Glomerular endothelial cell (primary cell): Measurements from ENCODE around the gene KDR. TPM values are rescaled to one million over a fixed set of nuclear protein-coding genes. Genes with fewer than 3 reads are reported as not detected.

Source experiments
- DNase-seq: peaks from one replicate; pipeline ENCODE4 v3.0.0-alpha.2; 2011; ENCODE audit warnings: low read depth, low spot score; ENCODE audit errors: extremely low read depth
- total RNA-seq: library from RNA; depleted of rRNA; stranded (reverse); fragments of >200 nt; gene quantifications from 2 replicates; pipeline ENCODE4 v1.2.3, GENCODE V29; 2015

Gene KDR
- total RNA-seq, result 337 and 496 TPM in 2 replicates

DNA sequence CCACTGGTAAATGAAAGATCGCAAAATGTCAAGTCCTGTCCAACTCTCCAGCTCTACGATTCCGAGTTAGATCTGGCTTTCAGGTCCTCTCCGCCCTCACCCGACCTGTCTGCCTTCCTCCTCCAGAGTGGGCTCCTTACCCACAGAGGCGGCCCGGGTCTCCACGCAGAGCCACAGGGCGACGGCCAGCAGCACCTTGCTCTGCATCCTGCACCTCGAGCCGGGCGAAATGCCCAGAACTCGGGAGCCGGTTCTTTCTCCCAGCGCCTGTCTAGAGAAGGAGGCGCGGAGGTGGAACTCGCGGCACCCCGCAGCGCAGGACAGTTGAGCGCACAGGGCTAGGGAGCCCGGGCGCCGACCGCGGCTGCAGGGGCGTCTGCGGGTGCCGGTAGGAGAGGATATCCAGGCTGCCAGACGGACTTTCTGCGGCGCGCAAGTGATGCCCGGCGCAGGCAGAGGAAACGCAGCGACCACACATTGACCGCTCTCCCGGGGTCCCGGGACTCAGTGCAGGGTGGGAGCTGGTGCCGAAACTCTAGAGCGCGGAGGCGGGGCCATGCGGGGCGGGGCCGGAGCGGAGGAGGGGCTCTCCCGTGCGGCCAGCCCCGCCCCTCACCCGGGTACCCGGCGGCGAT, at the start of gene KDR:
Gene KDR (minus strand): TSS at position 509 of the 635 bp plus-strand sequence. CDS start 302 bp downstream, at position 207.
- DNase-seq, result no peak

DNA sequence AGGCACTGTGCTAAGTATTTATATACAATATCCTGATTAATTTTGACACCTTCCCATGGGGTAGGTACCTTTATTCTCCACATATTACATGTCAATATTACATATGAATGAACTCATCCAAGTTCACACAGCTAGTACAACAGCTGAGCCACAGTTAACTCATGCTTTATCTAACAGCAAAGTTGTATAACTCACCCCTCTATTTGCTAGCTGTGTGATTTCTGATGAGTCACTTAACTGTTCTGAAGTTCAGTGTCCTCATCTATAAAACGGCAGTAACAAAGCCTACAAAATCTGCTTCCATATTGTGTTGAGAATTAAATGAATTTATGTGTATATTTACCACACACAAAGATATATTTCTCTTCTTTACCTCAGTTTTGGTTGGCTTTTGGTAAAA, 48.2 kb upstream of the KDR start:
- DNase-seq, result no peak

DNA sequence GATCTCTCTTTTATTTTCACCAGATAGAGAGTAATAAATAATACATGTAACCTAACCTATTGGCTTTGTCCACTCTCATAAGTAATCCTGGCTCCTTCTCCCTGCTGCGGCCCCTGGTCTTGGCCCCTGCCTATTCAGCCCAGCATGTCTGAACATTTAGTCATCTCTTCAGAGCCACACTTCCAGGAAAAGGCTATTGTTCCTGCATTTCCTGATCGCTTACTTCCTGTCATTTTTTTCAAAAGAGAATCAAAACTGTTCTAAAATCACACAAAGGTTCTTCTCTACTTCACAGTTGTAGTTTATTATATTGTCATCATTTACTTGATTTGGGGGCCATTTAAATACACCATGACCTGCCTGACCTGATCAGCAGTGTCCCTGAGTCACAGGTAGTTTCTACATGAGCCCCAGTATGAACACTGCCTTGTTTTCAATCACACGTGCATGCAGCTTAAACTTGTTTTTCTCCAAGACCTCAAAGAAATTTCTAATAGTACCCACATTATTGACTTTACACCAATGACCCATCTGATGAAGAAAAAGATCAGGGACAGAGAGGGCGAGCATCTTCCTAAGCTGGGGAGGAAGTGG, 47.4 kb upstream of the KDR start:
- no peak for DNase-seq

DNA sequence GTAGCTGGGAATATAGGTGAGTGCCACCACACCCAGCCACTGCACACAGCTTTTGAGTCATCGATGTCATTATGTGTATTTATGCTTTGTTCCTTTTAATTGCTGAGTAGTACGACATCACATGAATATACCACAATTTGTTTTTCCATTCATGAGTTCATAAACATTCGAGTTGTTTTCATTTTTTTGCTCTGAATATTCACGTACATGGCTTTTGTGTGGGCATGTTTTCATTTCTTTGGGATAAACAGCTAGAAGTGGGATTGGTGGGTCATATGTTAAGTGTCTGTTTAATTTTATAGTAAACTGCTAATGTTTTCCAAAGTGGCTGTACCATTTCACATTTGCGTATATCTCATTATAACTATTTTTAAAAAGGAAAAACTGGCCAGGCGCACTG, 45.1 kb upstream of the KDR start:
- DNase-seq, result no peak

DNA sequence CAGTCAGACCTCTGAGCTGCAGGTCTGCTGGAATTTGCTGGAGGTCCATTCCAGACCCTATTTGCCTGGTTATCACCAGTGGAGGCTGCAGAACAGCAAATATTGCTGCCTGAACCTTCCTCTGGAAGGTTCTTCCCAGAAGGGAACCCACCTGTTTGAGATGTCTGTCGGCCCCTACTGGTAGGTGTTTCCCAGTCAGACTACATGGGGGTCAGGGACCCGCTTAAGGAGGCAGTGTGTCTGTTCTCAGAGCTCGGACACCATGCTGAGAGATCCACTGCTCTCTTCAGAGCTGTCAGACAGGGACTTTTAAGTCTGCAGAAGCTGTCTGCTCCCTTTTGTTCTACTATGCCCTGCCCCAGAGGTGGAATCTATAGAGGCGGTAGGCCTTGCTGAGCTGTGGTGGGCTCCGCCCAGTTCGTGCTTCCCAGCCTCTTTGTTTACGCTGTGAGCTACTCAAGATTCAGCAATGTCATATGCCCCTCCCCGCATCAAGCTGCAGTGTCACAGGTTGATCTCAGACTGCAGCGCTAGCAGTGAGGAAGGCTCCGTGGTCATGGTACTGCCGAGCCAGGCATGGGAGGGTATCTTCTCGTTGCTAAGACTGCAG, 44.1 kb upstream of the KDR start:
- no peak for DNase-seq

DNA sequence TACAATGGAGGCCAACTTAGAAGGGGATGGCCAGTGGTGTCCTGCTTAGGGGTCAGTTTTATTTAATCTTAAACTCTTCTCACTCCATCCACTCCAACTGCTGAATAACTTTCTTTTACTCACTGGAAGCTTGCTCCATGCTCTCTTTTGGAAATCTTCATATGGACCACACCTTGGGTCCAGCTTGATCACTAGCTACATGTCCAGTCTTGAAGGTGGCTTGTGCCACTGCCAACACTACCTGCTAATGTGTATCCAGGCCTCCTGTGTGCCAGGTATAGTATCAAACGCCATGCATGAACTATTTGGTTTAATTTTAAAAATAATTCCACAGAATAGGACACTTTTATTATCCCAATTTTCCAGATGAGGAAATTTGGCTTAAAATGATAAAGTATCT, 37.0 kb upstream of the KDR start:
- no peak for DNase-seq

DNA sequence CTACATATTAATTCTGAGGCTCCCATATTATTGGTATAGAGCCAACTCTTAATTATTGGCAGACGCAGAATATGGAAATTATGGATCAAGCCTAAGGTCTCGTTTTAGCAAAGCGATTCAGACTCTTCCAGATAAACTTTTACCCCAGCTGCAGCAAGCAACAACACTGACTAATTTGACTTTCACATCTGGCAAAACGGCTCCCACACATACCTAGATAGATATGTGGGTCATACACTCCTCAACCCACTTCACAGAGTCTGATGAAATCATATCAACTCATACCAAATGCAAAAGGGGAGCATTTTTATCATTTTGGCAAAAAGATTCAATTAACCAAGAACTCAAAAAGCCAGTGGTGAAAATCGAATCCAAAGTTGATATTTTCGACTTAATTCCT, 36.3 kb upstream of the KDR start:
- no peak for DNase-seq

DNA sequence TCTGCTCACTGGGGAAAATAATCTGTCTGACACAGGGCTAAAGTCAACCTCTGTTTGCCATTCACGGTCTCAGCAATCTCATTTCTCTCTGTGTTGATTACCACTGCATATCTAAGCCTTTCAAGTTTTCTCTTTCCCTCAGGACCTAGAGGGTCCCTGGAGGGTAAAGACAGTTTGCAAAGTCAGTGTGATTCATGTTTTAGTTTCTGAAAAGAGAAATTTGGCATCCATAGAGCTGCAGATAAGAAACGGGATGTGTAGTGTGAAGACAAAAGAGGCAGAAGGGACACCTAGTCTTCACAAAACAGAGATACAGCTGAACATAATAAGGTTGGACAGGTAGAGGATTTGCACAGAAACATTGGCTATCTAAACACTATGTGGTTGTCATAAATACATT, 34.5 kb upstream of the KDR start:
- DNase-seq, result no peak

DNA sequence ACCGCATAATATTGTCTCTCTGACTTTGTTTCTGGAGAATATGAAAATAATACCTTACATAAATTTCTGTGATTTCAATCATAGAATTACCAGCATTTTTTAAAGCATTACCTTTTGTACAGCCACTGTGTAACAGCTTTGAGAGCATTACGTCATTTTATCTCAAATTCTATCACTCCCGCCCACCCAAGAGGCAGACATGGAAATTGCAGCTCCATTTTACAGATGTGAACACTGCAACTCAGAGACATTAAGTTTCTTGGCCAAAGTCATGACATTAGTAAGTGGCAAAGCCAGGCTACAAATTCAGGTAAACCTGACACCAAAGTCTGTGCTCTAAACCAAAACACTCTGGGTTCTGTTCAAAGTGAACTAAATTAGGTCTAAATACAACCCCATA, 33.6 kb upstream of the KDR start:
- DNase-seq, result no peak

DNA sequence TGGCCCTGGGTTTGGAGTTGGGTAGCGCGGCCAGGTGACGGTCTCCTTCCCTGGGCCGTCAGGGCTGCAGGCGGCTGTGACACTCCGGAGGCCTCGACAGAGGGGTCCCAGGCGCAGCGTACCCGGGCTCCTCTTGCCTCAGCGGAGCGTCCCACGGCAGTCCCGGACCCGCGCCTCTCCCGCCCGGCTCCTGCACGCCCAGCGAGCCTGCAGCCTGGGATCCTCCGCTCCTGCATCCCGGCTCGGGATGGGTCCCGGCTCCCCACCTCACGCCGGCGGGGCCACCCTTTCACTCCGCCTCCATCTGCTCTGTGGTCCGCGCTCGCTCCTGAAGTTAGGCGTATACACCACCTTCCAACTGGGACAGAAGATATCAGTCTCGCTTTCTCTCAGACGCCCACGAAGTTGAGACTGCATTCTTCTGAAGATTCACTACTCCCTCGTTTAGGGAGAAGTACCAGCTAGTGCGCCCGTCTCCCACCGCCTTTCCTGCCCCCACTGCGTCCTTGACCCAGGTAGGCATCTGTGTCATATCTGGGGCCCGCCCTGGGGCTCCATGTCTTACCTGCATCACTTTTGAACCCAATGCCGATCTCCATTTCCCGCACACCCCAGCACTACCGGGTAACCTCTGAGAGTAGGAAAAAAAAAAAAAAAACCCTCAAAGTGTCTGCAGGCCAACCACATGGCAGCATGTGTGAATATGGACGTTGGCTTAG, 32.3 kb upstream of the KDR start:
- no peak for DNase-seq

DNA sequence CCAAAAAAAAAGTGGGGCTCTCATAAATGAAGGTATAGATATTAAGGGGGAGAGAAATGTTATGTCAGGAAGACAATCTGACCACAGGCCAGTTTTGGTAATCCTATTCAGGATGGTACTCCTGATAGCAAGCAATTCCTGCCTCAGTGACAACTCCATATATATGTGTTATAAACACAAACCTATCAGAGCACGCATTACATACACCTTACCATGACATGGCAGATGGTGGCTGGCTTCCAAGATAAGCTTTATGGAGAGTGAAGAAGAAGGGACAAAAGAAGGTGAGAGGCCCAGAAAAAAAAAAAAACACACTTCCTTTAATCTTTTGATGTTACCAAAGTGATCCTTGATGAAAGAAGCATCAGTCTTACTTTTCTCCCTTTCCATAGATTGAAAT, 29.5 kb upstream of the KDR start:
- no peak for DNase-seq

DNA sequence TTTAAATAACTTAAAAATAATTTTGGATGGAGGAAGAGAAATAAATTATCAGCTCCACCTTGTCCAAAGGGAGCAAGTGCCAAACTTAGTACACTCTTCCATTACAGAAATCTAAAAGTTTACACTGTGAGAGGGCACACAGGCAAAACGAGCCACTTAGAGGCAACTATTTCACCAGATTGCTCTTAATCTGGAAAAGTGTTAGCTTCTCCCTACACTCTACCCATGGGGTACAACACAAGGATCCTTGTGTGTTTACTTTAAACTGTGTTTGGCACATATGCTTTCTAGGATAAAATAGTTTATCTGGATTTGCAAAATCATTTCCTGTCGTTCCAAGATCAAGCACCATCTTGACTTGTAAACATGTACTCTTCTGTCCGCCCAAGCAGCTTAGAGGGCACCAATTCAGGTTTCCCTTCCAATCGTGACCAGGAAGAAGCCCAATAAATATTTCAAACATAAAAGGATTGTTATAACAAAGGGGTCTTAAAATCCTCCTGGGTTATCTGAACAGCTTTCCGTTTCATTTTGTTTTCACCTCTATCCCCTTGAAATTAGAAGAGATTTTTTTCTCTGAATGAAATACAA, 29.0 kb upstream of the KDR start:
- no peak for DNase-seq

DNA sequence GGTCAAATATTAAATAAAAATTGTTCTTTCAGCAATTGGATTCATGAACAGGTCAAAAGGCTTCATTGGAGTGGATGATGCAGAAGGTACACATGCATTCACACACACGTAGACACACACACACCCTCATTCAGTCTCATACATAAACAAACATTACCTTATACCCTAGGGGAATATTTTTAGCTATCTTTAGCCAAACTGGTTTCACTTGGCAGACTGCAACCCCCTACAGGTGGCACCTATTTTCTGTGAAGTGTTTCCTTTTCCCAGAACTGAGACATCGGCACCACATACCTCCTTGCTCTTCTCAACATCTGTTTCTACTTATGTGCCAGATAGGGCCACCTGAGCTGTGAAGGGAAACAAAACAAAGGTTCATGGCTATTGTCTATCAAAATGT, 18.5 kb upstream of the KDR start:
- no peak for DNase-seq

DNA sequence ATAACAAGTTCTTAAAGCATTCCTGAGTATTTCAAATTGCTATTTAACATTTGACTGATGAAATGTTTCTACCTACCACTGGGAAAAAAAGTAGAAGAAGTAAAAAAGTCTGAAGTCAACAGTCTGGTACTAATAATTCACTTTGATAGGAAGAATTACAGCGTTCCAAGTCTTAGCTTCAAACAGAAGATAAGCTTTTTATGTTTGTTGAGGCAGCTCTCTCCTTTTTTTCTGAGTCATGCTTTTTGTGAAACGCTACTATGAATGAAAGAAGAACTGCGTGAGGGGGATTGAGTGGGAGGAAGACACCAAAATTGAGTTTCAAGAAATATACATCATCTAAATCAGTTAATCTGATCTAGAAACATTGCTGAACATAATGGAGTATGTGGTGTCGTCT, 13.0 kb upstream of the KDR start:
- no peak for DNase-seq

DNA sequence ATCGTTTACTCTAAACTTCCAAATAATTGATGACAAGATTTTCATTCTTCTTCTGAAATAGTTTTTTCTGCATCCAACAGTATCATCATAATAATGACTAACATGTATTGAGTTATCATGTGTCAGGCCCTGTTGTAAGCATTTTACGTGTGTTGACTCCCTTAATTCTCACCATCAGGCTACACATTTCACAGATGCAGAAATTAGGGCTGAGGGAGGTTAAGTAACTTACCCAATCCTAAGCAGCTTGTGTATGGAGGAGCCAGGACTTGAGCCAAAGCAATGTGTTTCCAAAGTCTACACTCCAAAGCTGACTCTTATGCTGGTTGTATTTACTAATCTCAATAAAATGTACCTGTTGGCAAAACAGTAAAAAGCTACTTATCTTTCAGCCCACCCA, 11.2 kb upstream of the KDR start:
- DNase-seq, result no peak

DNA sequence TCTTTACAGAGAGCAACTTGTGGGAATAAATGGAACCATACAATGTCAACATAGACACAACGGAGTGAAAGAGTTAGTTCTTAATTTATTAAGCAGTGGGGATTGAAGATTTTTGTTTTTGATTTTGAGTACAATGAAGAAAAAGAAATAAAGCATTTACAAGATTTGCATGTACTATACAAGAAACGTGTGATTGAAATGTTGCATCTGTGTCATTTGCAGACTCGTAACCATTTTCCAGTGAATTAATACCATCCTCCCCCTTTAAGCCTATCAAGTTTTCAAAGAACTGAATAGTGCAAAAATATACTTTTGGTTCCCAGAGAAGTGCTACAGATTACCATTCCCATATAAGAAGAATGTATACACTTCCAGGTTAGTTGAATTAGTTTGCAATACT, 8.6 kb upstream of the KDR start:
- no peak for DNase-seq

DNA sequence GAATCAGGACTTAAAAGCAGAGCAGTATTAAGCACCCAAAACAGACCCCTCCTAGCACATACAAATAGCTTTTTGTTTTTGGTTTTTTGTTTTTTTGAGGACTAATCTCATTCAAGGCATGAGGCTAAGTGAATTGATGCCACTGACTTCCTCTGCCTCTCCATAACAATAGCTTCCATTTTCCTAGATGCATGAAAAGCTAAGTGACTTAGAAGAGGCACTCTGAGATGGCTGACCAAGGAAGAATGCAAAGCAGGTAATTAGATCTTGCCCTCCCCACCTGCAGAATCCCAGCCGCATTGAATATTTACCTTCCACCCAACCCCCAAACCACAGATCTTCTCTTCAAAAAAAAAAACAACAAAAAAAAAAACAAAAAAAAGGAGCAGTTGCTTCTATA, 7.4 kb upstream of the KDR start:
- no peak for DNase-seq

DNA sequence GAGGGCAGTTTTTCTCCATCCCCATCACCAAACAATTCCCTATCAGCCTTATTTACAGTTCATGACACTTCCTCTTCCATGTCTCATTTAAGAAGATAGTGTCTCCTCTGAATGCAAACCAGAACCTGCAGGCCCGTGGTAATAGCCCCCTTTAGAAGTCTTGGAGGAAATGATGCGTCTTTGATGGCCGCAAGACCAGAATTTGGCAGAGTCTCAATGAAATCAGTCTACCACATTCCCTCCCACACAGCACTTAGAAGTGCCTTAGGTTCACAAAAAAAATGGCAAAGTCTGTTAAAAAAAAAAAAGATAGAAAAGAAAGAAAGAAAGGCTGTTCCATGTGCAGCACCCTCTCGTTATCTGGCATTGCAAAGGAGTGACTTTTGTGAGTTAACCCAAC, 2.1 kb upstream of the KDR start:
- no peak for DNase-seq

DNA sequence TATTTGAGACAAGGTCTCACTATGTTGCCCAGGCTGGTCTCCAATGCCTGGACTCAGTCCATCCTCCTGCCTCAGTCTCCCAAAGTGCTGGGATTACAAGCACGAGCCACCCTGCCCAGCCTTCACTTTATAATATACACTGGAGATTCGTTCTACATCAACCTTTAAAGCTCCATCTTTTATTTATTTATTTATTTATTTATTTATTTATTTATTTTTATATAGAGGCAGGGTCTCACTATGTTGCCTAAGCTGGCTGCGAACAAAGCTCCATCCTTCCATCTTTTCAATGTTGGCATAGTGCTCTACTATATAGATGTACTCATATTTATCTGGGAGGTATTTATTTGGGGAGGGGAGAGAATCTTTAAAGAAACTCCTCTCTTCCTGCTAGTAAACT, 1.7 kb upstream of the KDR start:
- no peak for DNase-seq

DNA sequence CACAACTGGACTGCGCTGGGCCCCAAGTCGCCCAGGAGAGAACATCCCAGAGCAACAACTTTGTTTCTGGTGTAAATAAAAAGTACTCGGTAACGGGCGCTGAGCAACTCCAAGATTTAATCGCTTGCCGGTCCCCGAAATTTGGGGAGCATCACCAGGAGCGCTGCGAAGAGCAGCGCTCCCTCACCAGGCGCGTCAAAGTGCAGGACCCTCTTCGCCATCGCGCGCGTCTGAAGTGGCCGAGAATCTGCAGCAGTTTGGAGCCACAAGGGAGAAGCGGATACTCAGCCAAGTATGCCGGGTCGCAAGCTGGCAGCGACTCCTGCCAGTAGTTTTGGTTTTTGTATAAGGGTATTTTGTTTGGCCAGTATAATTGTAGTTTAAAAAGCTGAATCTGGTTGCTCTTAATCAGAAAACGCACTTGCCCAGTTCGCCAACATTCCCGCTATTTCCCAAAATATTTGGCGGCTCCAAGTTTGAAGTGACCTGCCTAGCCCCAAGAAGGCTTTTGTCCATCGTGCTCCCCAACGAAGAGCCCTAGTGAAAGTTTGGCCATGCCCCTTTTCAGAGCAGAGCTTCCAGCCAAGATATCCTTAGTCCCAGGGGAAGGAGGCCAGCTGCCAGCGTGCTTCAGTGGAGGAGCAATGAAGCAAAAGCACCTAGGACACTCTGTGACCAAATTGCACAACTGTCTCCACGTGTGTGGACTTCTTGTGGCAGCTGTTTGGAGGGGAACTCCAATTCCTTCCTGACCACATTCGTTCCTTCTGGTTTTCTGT, 557 bp upstream of the KDR start:
- no peak for DNase-seq
